Measurements from ENCODE around the gene DNHD1.
A peak's percentile ranks its signal among the peaks of the same experiment; 100 is the strongest.

The DNHD1 gene, protein sequence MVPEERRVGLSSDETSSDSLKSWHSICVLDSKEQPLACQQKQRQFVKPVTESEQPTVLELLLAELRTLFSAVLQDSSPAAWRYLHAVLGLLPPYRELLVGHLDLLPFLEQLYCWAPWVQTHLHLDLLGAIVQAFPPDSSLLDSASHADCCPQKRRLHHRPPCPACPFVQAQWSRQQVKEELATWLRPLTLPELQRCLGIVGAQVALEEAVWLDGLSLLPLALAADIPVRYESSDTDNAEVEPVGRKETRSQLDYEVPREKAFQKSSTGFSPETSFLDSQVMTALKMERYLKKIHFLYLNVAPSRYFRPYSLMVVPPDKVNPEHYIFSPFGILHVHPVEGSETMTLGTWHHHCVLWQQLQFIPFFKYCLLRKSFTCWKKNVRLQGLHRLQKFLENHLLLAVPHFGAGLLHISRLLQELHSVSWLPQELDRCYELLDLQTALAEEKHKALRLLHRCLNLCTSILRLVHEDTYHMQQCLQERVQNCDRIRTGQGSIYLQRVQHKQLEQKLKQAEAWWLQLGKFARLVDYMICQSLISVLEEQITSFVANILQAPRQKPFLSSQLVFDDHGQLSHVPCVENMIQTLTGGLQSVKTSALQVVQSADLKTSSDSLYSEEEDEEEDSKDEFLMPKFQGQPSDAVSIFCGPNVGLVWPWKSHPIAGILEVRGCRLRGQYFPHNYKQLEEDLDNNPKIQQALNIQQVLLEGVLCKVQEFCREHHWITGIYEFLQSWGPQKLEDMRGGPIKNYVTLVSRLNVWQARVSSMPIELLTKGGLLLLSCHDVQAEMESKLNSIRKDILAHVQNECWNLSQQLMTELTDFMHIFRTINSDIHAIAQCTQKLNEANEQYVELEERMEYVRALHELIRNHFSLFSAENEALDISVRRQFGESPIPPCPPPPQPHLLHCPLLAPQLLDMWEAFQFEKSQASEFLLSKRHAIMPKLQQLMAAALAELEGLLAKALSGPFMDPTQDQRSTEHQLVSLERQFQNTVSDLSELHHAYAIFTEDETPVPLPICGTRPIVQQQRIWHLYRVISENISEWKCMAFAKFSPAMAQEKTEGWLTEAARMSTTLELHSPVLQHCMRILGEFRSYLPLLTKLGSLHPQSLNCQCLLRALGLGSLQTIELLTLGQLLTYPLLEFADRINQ (N-terminal part only)

GRCh38 chr11:6497069-6497839 is at the start of gene DNHD1:
Gene DNHD1 (plus strand): TSS chr11:6497280. CDS start chr11:6498216, 936 bp downstream.
- peak within 1 kb of the TSS; percentile 35 to 57 for H3K4me3 ChIP-seq (ENCODE audit: low read depth in 1 of 2, low read length in 2 of 2)
- peaks cover 0 to 15% of the 10 kb centered on the region in 2 donors for H3K4me1 ChIP-seq (ENCODE audit: control insufficient read depth in 1 of 2, insufficient read depth in 2 of 2, low read length in 2 of 2)
- no peak within 1 kb of the TSS for H3K27ac ChIP-seq (ENCODE audit: low read length)
- peaks cover 7 to 13% of the 10 kb centered on the region in 2 donors for H3K36me3 ChIP-seq (ENCODE audit: control insufficient read depth in 1 of 2, insufficient read depth in 2 of 2, low read length in 2 of 2)
- H3K27me3 ChIP-seq (ENCODE audit: low read depth, low read length), result no peaks in the 10 kb centered on the region
- H3K9me3 ChIP-seq (ENCODE audit: control insufficient read depth in 1 of 2, low read length in 2 of 2), result no peaks in the 10 kb centered on the region

DNA sequence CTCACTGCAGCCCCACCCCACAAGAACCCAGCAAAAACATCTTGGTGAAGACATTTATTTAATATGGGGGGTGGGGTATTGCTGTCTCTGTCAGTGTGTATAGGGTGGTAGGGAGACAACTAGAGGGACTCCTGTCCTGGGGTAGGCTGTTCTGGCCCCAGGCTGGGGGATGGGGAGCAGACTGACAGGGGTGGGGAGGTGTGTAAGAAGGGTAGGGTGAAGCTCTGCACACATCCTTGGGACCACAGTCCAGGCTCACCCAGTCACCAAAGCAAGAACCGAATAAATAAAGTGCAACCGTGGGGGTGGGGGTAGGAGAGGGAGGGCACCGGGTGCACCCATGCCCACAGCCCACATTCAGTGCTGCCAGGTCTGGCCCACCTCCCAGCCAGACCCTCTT is 48.5 kb upstream of the DNHD1 start:
- Histone ChIP-seq H3K27ac (ENCODE audit: low read length) (no peak overlapping the region), H3K4me3 (ENCODE audit: low read depth in 1 of 2, low read length in 2 of 2) (no peak overlapping the region), H3K9me3 (ENCODE audit: control insufficient read depth in 1 of 2, low read length in 2 of 2) (no peaks in the 10 kb centered on the region), H3K27me3 (ENCODE audit: low read depth, low read length) (no peaks in the 10 kb centered on the region), H3K36me3 (ENCODE audit: control insufficient read depth in 1 of 2, insufficient read depth in 2 of 2, low read length in 2 of 2) (peaks cover 29 to 46% of the 10 kb centered on the region in 2 donors), H3K4me1 (ENCODE audit: control insufficient read depth in 1 of 2, insufficient read depth in 2 of 2, low read length in 2 of 2) (no peaks in the 10 kb centered on the region)

GRCh38 chr11:6452219-6452618 is 44.9 kb upstream of the DNHD1 start:
- H3K4me3 ChIP-seq (ENCODE audit: low read depth in 1 of 2, low read length in 2 of 2), result no peak overlapping the region
- no peaks in the 10 kb centered on the region for H3K27me3 ChIP-seq (ENCODE audit: low read depth, low read length)
- no peaks in the 10 kb centered on the region for H3K9me3 ChIP-seq (ENCODE audit: control insufficient read depth in 1 of 2, low read length in 2 of 2)
- H3K36me3 ChIP-seq (ENCODE audit: control insufficient read depth in 1 of 2, insufficient read depth in 2 of 2, low read length in 2 of 2), result peaks cover 52 to 79% of the 10 kb centered on the region in 2 donors
- no peaks in the 10 kb centered on the region for H3K4me1 ChIP-seq (ENCODE audit: control insufficient read depth in 1 of 2, insufficient read depth in 2 of 2, low read length in 2 of 2)
- H3K27ac ChIP-seq (ENCODE audit: low read length), result no peak overlapping the region

DNA sequence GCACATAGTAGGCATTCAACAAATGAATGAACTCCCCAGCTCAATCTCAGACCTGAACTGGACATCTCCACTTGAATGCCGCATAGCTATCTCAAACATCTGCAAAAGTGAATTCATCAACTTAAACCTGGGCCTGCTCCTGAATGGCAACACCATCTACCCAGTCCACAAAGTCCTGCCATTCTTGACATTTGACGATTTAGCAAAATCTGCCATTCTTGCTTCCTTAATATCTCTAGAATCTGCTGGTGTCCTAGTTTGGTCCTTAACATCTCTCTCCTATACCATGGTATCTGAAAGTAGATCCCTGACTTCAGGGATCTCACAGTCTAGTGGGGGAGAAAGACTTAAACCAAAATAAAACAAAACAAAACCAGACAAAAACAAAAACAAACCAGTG is 43.9 kb upstream of the DNHD1 start:
- H3K4me3 ChIP-seq (ENCODE audit: low read depth in 1 of 2, low read length in 2 of 2), result no peak overlapping the region
- H3K9me3 ChIP-seq (ENCODE audit: control insufficient read depth in 1 of 2, low read length in 2 of 2), result no peaks in the 10 kb centered on the region
- H3K4me1 ChIP-seq (ENCODE audit: control insufficient read depth in 1 of 2, insufficient read depth in 2 of 2, low read length in 2 of 2), result no peaks in the 10 kb centered on the region
- no peaks in the 10 kb centered on the region for H3K27me3 ChIP-seq (ENCODE audit: low read depth, low read length)
- no peak overlapping the region for H3K27ac ChIP-seq (ENCODE audit: low read length)
- H3K36me3 ChIP-seq (ENCODE audit: control insufficient read depth in 1 of 2, insufficient read depth in 2 of 2, low read length in 2 of 2), result peaks cover 55 to 88% of the 10 kb centered on the region in 2 donors

- Histone ChIP-seq H3K4me3 (ENCODE audit: low read depth in 1 of 2, low read length in 2 of 2) (no peak overlapping the region), H3K4me1 (ENCODE audit: control insufficient read depth in 1 of 2, insufficient read depth in 2 of 2, low read length in 2 of 2) (no peaks in the 10 kb centered on the region), H3K27me3 (ENCODE audit: low read depth, low read length) (no peaks in the 10 kb centered on the region), H3K36me3 (ENCODE audit: control insufficient read depth in 1 of 2, insufficient read depth in 2 of 2, low read length in 2 of 2) (peaks cover 57 to 90% of the 10 kb centered on the region in 2 donors), H3K9me3 (ENCODE audit: control insufficient read depth in 1 of 2, low read length in 2 of 2) (no peaks in the 10 kb centered on the region), H3K27ac (ENCODE audit: low read length) (no peak overlapping the region)
Observed at GRCh38 chr11:6455070-6455469, 42.0 kb upstream of the DNHD1 start.

DNA sequence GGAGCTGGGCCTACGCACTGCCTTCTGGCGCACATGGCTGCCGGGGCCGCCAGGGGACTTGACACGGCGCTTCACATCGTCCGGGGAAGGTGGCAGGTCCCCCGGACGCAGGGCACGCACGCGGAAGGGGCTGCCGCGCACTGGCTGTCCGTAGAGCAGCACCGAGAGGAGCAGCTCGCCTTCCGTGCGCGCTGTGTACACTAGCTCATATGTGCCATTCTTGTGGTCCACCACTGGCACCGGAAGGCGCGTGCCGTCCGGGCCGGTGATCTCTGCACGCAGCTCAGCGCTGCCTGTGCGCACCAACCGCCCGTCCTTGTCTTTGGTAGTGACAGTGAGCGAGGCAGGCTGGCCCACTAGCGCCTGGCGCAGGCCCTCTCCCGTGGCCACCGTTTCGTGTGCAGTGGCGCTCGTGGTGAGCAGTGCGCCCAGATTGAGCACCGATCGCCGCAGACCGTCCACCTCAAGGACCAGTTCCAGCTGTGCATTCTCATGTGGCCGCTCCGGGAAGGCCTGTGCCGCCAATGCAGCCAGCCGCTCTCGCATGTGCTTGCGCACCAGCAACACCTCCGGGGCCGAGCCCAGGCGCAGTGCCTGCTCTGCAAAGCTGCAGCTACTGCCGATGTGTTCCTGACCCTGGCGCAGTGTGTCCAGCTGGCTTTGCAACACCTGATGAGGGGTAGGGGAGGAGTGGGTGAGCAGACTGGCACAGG is 40.6 kb upstream of the DNHD1 start:
- Histone ChIP-seq H3K27me3 (ENCODE audit: low read depth, low read length) (no peaks in the 10 kb centered on the region), H3K27ac (ENCODE audit: low read length) (no peak overlapping the region), H3K36me3 (ENCODE audit: control insufficient read depth in 1 of 2, insufficient read depth in 2 of 2, low read length in 2 of 2) (peaks cover 48 to 76% of the 10 kb centered on the region in 2 donors), H3K4me3 (ENCODE audit: low read depth in 1 of 2, low read length in 2 of 2) (no peak overlapping the region), H3K9me3 (ENCODE audit: control insufficient read depth in 1 of 2, low read length in 2 of 2) (no peaks in the 10 kb centered on the region), H3K4me1 (ENCODE audit: control insufficient read depth in 1 of 2, insufficient read depth in 2 of 2, low read length in 2 of 2) (no peaks in the 10 kb centered on the region)

DNA sequence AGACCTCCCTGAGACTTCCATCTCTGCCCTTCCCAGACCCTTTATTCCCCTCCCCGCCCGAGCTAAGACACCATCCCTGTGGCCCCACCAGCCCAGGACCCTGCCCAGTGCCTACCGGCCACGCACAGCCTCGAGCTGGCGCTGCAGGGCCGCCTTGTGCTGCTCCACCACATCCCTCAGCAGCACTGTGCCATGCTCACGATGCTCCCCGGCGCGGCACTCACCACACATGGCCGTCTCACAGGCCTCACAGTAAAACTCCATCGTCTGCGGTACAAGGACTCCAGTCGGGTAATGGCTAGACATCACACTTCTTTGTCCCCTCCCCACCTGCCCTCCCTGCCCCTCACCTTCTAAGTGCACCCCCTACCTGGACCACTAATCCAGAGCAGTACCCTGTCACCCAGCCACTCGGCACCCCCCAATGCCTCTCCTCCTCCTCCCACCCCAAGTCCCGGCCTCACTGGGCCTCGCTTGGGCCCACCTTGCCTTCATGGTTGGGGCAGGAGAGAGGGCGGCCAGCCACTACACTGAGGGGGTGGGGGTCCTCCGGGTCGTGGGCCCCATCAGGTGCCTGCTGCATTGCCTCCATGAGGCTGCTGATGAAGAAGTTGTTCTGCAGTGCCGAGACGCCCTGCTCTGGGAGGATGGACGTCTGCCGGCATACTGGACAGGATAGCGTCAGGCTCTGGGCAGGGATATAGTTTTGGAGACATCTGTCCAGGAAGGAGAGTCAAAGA is 39.3 kb upstream of the DNHD1 start:
- Histone ChIP-seq H3K27ac (ENCODE audit: low read length) (no peak overlapping the region), H3K36me3 (ENCODE audit: control insufficient read depth in 1 of 2, insufficient read depth in 2 of 2, low read length in 2 of 2) (peaks cover 41 to 68% of the 10 kb centered on the region in 2 donors), H3K9me3 (ENCODE audit: control insufficient read depth in 1 of 2, low read length in 2 of 2) (no peaks in the 10 kb centered on the region), H3K27me3 (ENCODE audit: low read depth, low read length) (no peaks in the 10 kb centered on the region), H3K4me3 (ENCODE audit: low read depth in 1 of 2, low read length in 2 of 2) (no peak overlapping the region), H3K4me1 (ENCODE audit: control insufficient read depth in 1 of 2, insufficient read depth in 2 of 2, low read length in 2 of 2) (no peaks in the 10 kb centered on the region)

DNA sequence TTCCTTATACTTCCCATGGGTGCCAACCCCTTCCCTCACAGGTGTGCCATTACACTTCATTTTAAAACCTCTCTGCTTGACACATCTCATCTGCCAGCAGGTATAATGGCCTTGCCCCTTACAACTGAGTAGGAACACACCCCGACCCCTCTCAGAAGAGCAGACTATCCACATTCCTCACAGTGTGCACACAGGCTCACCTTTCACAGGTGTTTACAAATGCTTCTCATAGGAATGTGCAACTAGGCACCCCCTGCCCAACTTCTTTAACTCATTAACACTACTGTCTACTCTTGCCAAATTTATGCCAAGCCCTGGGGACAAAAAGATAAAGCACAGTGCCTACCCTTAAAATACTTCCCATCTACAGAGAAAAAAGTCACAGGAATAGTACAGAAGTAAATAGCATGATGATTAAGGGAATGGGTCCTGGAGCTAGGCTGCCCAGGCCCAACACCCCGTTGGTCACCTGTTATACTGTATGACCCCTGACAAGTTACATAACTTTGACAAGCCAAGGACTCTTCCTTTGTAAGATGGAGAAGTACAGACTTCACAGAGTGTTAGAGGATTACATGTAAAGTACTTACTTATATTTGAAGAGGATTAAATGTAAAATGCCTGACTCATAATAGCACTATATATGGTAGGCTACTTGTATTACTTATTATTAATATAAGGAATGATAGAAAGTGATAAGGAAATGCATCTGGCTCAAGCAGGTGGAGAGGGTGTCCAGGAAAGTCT is 38.6 kb upstream of the DNHD1 start:
- Histone ChIP-seq H3K4me3 (ENCODE audit: low read depth in 1 of 2, low read length in 2 of 2) (no peak overlapping the region), H3K36me3 (ENCODE audit: control insufficient read depth in 1 of 2, insufficient read depth in 2 of 2, low read length in 2 of 2) (peaks cover 44 to 64% of the 10 kb centered on the region in 2 donors), H3K27ac (ENCODE audit: low read length) (no peak overlapping the region)

GRCh38 chr11:6459099-6459450 is 38.0 kb upstream of the DNHD1 start:
- Histone ChIP-seq H3K9me3 (ENCODE audit: control insufficient read depth in 1 of 2, low read length in 2 of 2) (no peaks in the 10 kb centered on the region), H3K36me3 (ENCODE audit: control insufficient read depth in 1 of 2, insufficient read depth in 2 of 2, low read length in 2 of 2) (peaks cover 50 to 66% of the 10 kb centered on the region in 2 donors), H3K4me1 (ENCODE audit: control insufficient read depth in 1 of 2, insufficient read depth in 2 of 2, low read length in 2 of 2) (no peaks in the 10 kb centered on the region), H3K4me3 (ENCODE audit: low read depth in 1 of 2, low read length in 2 of 2) (no peak overlapping the region), H3K27ac (ENCODE audit: low read length) (no peak overlapping the region), H3K27me3 (ENCODE audit: low read depth, low read length) (no peaks in the 10 kb centered on the region)

More for the DNA sequence above, 38.6 kb upstream of the DNHD1 start:
- Histone ChIP-seq H3K27me3 (ENCODE audit: low read depth, low read length) (no peaks in the 10 kb centered on the region), H3K4me1 (ENCODE audit: control insufficient read depth in 1 of 2, insufficient read depth in 2 of 2, low read length in 2 of 2) (no peaks in the 10 kb centered on the region), H3K9me3 (ENCODE audit: control insufficient read depth in 1 of 2, low read length in 2 of 2) (no peaks in the 10 kb centered on the region)
